Epithelial cell of prostate (primary cell): Measurements from ENCODE around the gene PLA2G2C.

Experiments used
- DNase-seq: peaks from one replicate; pipeline ENCODE4 v3.0.0-alpha.2; 2011; ENCODE audit warnings: low read depth, low spot score
- H3K27ac ChIP-seq: fragments of 450-650 bp; 2 replicates; pipeline ENCODE4 v1.5.1; 2017; ENCODE audit warnings: mild to moderate bottlenecking

Gene PLA2G2C

GRCh38 chr1:20187103-20187812 is 940 bp upstream of the PLA2G2C start:
- no peak overlapping the region for H3K27ac ChIP-seq
- DNase-seq = no peak

- H3K27ac ChIP-seq = no peak overlapping the region
- no peak for DNase-seq
Observed at GRCh38 chr1:20184997-20185833, 1.1 kb downstream of the PLA2G2C start.

GRCh38 chr1:20184481-20184900 is 1.8 kb downstream of the PLA2G2C start:
- H3K27ac ChIP-seq = no peak overlapping the region
- DNase-seq = no peak

- H3K27ac ChIP-seq = no peak overlapping the region
- no peak for DNase-seq
Observed at GRCh38 chr1:20183616-20184271, 2.6 kb downstream of the PLA2G2C start.

- no peak for DNase-seq
- no peak overlapping the region for H3K27ac ChIP-seq
Observed at GRCh38 chr1:20183035-20183434, 3.3 kb downstream of the PLA2G2C start.

GRCh38 chr1:20182415-20182814 is 3.9 kb downstream of the PLA2G2C start:
- H3K27ac ChIP-seq = no peak overlapping the region
- DNase-seq = no peak

- DNase-seq = no peak
- no peak overlapping the region for H3K27ac ChIP-seq
Observed at GRCh38 chr1:20180844-20181207, 5.5 kb downstream of the PLA2G2C start.

GRCh38 chr1:20180129-20180843 is 6.0 kb downstream of the PLA2G2C start:
- no peak overlapping the region for H3K27ac ChIP-seq
- no peak for DNase-seq

GRCh38 chr1:20179371-20180128 is 6.8 kb downstream of the PLA2G2C start:
- no peak for DNase-seq
- no peak overlapping the region for H3K27ac ChIP-seq

GRCh38 chr1:20178634-20179370 is 7.5 kb downstream of the PLA2G2C start:
- no peak for DNase-seq
- no peak overlapping the region for H3K27ac ChIP-seq

GRCh38 chr1:20174937-20175666 is 11.2 kb downstream of the PLA2G2C start:
- DNase-seq = no peak
- no peak overlapping the region for H3K27ac ChIP-seq

- no peak for DNase-seq
- peak overlapping the region; percentile 30 for H3K27ac ChIP-seq
Observed at GRCh38 chr1:20172033-20172590, 14.2 kb downstream of the PLA2G2C start.

- DNase-seq = no peak
- H3K27ac ChIP-seq = no peak overlapping the region
Observed at GRCh38 chr1:20169932-20170331, 16.4 kb downstream of the PLA2G2C start.

GRCh38 chr1:20168564-20169491 is 17.5 kb downstream of the PLA2G2C start:
- no peak overlapping the region for H3K27ac ChIP-seq
- no peak for DNase-seq

GRCh38 chr1:20167126-20167525 is 19.2 kb downstream of the PLA2G2C start:
- no peak for DNase-seq
- no peak overlapping the region for H3K27ac ChIP-seq

GRCh38 chr1:20166051-20166450 is 20.3 kb downstream of the PLA2G2C start:
- no peak overlapping the region for H3K27ac ChIP-seq
- DNase-seq = no peak

- H3K27ac ChIP-seq = no peak overlapping the region
- DNase-seq = no peak
Observed at GRCh38 chr1:20165522-20165951, 20.8 kb downstream of the PLA2G2C start.
